Activated CD8-positive, alpha-beta memory T cell treated with anti-CD3 and anti-CD28 coated beads for 4 hours (primary cell): ENCODE measurements around the gene HOXB3.

Experiments used
- DNase-seq, 2 donors: peaks; one replicate each; pipeline ENCODE4 v3.0.0-alpha.2; 2020; ENCODE audit warnings: low read depth in 2 of 2

Gene HOXB3

DNA sequence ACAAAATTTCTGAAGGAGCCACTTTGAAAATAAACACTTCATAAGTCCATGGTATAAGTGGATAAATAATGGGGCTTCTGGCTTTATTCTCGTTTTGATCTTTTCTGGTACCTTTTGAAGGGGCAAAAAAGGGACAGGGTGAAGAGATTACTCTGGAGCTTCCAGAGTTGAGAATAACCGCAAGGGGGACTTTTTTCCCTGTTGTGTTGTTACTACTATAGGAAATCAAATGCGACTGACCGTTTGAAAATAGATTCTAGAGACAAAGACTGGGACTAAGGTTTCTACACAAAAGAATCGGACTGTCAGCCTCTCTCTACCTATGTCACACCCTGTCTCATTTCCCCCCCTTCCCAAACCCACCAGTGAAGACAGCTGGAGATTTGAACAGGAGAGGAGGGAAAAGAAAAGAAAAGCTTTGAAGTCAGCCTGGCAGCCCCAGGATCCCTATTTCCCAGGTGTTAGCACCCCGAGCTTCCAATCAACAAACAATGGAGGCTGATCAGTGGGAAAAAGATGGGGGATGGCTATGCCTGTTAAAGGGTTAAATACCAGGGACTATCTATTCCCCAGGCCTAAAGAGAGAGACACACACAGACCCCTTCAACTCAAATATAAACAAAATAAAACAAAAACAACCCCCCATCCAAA, 20.2 kb downstream of the HOXB3 start:
- DNase-seq = no peak

DNA sequence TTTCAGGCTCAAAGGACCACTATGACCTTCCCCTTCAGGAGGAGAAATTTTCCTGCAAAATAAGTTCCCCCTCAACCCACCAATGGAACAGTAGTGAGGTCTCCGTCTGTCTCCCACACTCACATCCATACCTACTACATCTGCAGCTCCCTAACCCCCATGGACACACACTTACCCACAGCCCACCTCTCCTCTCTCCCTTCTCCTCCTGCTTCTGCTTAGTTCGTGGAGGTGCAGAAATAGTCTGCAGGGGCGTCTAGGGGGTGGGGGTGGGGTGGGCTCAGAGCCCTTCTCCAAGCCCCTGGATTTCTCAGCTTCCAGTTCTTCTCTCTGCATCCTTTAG, 20.8 kb downstream of the HOXB3 start:
- no peak for DNase-seq

DNA sequence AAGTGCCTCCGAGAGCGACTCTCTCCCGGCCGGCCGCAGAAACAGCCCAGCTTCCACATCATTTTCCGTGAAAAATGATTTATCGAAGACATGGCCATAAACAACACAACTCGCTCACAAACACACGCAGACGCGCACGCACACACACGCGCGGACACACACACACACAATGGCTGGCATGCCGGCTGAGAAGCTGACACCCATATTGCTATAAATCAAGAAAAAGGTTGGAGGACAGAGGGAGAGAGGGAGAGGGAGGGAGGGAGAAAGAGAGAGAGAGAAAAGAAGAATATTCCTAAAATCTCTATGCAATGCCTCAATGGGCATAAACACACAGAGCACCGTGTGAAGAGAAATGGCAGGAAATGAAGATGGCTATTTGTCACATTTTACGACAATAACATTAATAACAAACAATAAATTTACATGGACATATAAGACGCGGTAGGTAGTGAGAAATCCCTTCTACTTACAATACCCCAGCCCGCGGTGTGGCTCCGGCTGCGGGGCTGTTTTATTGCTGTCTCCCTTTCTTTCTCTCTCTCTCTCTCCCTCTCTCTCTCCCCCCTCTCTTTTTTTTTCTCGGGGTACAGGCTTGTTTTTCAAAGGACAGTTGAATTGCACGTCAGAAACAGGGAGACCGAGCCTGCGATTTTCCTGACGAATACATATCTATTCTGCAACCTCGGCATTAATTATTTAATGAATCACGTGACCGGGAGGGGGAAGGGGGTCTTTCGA, 21.4 kb downstream of the HOXB3 start:
- DNase-seq = no peak

DNA sequence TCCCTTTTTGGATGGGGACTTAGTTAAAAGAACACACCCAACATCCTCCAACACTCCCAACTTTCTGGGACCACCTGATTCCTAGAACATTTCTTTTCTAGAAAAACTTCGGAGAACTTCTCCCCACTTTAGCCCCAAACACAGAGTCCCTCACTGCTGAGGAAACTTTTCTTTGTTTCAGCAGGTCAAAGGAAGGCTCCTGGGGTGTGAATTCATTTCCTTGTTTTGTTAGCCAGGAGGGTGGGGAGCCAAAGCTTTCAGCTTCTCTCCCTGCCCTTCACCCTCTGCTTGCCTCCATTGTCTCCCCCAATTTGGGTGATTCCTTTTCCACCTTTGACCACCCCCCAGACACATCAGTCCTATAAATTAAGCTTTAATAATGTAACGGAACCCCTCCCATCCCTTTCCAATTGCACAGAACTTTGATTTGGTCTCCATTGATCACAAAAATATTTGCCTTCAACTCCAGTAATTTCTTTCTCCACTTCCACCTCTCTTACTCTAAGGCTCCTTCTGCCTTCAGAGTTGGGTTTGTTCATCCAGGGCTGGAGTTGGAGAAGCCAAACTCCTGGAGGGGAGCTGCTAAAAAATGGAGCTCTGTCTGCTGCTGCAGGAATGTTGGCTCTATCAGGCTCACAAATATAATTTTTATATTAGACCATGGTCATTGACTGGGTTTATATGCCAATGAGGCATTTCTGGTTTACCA, 22.2 kb downstream of the HOXB3 start:
- no peak for DNase-seq

DNA sequence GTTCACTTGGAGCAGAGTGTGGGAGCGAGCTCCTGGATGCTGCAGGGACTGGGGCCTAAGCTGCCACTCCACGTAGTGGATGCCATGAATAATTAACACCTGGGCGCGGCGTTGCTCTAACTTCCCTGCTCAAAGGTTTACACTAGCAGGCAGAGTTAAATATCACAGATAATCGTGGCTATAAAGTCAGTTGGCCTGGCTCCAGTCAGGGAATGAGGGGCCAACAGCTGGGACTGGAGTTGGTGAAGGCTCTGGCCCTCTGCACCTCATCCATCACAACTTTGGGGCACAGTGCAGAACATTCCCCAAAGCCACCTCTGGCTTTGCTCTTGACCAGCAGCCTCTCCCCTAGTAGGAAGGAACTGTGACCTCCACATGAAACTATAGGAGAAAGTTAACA, 22.8 kb downstream of the HOXB3 start:
- DNase-seq = no peak

DNA sequence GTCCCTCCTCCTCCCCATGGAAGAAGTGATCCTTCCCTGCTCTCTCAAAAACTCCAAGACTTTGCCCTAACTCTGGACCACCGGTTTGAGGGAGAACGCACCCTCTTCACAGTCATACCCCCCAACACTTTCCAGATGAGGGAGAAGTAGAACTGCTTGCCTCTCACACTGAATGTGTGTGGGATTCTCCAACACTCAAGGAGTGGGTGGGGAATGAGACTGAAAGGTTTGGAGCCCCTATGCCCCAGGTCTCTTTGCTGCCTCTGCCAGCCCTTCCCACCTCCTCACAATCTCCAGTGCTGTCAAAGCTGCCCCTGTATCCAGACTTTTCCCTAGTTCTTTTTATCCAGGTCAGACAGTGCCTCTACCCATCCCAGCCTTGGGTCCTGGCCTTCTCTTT, 23.3 kb downstream of the HOXB3 start:
- no peak for DNase-seq

DNA sequence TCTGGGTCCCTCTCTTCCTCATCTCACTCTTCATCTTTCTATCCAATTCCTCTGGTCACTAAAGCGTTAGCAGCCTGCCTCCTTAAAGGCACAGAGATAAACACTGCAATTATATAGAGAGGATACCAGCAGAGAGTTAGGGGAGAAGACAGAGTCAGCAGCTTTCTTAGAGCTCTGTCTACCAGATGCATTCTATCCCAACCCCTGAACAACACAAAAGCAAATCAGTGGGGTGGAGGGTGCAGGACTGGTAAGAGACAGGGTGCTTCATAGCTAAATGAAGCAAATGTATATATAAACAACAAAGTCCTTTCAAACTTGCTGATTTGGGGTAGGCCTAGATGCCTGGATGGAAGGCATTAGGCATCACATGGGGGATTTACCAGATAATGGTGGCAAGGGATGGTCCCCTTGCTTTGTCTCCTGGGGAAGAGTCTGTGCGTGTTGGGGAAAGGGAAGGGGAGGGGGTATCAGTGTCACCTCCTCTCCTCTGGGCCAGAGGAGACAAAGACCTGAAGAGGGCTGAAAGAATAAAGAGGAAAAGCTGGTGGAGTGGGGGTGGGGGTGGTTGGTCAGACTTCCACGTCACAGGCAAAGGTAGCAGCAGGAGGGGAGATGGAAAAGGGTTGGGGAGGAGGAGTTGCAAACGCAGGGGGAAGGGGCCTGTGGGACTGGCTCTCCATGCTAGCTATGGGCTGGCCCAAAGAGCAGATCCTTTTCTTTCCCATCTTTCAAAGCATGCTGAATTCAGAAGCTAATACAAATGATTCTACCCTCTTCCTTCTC, 23.9 kb downstream of the HOXB3 start:
- no peak for DNase-seq

DNA sequence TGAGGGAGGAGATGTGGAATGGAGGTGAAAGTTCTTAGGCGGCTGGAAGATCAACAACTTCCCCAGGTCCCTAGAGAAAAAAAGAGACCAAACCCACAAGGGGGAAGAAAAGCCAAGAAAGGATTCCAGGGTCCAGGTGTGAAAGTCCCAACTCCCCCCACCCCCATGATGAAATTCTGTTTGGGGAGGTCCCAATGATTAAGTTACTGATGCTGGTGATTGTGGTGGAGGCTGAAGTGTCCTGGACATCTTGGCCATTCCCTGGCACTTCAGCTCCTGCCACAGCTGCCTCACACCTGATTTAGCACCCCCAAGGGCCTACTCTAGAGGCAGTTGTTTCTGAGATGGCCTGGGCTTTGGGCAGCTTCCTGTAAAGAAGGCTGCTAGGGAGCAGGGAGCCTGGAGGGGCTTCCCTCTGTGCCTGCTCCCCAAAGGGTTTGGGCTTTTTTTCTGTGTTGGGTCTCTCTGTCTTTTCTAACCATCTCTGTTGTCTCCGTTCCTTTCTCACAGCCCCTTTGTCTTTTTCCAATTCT, 25.0 kb downstream of the HOXB3 start:
- DNase-seq = no peak

DNA sequence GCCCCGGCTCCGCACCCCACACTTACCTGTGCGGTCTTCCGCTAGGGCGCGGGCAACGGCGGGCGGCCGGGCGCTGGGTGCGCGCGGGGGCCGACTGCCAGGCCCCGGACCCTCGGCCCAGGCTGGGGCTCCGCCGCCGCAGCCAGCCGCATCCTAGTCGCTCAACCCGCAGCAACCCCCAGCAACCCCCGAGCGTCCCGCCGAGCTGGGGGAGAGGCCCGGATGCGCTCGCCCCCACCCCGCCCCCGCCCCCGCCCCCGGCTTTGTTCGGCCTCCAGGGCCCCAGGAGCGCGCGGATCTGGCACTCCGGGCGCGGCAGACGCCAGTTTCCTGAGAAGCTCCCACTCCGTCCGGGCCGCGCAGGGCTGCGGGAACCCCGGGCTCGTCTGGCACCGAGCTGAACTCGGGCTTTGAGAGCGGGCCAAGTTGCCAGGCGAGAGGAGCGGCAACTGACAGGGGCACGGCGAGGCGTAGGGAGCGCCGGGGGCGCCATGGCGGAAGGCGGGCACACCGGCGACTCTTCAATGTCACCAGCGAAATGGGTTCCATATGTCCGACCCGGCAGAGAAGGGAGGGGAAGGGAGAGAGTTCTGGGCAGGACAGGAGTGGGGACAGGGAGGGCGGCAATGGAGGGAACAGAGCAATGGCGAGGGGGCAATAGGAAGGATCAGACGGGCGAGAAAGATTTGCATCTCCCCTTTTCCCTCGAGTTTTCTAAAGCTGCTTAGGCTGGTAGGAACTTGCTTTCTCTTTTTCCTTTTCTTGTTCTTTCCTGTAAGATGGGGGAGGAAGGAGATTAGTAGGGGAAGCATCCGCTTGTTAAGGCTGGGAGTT, 25.6 kb downstream of the HOXB3 start:
- DNase-seq = no peak

DNA sequence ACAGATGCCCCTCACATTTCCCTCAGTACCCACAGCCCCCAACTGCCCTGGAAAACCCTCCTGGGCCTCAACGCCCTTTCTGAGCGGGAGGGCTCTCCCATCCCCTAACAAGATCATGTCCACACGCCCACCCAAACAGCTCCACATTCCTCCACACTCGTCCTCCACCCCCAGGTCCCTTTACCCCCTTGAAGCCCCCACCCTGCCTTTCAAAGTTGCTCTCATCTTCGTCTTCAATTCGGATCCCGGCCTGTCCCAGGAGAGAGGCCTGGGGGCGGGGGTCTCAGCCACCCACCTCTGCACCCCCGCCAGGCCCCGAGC, 26.2 kb downstream of the HOXB3 start:
- no peak for DNase-seq

DNA sequence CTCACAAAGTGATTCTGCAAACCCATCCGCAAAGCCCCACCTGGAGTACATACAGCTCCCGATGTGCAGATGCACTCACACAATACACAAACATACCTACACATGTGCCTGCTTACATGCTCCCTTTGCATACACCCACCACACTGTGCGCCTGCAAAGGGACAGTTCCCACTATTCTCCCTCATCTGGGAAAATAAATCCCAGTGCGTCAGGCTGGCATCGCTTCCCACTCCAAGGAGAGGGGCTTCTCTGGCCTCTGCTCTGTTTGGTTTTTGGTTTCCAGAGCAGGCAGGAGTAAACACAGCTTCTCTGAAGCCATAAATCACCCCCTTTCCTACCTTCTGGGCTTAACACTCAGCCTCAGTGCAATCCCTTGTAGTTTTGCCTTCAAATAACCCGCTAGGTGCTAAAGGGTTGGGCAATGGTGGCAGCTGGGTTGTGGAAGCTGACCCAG, 26.6 kb downstream of the HOXB3 start:
- no peak for DNase-seq

DNA sequence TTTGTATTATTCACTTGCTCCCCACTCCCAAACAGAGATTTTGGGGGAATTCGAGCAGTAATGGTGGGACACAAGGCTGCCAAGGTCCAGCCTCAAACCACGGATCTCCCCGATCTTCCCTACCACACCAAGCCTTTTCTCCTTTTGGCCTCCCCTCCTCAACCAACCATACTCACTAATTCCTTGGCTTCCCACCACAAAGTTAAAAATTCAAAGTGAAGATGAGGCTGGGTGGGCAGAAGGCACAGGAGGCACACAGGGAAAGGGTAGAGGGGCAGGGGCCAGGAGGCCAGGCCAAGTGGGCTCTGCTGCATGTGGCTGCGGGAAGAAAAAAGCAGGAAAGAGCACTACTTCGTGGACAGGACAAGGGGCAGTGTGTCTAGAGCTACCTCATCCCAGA, 27.1 kb downstream of the HOXB3 start:
- DNase-seq = no peak

DNA sequence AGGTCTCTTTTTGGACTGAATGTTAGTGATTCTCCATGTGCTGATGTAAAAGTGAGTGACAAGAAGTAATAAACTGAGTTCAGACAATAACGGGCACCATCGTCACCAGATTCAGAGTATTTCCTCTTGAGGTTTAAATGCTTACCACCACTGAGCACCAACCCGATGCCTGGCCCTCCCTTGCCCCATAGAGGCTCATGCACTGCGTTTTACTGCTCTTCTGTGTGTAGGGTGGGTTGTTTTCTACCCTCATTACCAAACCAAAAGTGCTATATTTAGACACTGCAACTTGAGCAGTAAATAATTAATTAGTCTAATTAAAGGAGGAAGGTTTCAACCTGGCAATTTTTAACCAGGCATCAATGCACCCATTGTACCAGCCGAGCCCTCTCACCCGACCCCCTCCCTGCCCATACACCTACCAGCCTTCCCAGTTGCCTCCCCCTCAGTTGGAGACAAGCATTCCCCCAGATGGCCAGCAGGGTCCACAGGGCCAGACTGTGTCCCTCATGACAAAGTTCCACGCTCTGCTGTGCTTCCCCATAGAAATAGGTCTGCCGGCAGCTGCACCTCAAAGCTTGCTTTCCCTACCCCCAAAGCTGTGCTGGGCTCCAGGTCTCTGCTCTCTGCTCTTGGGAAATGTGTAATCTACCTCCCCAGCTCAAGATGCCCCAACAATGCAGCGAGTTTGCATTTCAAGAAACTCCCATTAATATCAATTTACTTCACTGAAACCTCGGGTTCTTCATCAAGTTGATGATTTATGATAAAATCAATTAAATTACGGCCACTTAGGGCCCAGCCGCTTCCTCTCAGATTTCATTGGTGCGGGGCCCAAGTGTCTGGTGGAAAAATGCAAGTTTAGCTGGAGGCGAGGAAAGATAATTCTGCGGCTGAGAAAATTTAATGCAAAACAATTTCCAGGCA, 27.9 kb downstream of the HOXB3 start:
- no peak for DNase-seq

DNA sequence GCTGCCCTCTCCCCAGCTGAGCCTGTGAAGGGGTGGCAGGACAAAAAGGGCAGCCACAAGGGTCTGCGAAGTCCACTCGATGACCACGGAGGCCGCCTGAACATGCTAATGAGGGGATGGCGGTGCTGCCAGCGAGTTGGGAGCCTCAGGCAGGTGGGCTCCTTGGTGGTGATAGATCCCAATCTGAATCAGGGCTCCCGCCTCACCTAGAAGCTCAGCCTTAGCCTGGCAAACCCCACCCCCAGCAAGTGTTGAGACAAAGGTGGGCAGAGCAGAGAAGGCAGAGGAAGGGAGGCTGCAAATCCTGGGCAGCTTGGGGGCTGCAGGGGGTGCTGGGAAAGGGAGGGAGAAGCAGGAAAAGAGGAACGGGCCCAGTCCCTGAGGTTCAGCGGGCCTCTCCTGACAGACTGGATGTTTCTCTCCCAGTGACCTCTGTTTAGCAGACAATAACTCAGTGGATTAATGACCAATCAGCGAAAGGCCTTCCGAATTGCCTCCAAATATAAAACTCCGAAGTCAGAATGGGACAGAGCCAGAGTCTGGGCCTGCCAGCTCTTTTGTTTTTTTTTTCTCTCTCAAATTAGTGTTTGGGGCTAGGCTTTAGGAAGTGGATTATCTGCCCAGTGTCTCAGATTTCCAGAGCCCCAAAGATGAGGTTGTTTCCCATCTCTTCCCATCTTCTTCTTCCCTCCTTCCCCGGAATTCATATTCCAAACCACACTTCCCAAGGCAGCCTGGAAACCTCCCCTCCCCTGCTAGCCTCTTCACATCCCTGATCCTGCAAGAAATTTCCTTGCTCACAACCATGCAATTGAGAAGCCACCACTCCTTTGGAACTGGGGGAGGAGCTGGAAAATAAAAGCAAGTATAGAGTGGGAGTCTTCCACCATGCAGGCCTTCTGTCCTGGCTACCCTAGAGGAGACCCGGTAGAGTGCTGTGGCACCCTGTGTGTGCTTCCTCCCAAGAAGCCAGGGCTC, 29.9 kb downstream of the HOXB3 start:
- no peak for DNase-seq

DNA sequence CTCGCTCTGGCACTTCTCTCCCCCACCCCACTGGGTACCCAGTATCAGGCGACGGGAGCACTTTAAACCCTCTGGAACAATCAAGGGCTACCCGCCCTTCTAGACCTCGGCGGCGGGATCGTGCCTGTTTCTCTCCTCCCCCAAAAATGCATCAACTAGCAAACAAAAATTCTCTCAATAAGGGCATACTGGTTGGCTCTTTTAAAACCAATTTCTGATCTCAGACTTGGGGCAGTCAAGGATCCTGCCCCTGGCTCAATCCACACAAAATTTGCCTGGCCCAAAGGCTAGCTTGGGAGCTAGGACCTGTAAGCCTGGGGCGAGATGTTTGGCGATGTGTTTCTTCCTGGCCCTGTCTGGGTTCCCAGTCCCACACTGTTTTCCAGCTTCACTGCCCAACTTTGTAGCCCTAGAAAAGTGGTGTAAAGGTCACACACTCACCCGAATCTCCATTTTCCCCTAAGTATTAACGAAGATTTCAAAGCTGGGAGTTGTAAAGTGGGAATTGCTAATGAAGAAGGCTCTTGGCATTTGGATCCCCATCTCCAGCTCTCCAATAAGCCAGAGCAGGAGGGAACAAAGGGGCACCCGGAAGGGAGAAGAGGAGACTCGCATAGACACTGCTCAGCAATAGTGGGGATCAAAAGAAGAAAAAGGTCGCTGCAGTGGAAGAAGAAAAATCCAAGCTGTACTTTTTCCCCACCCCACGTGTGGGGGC, 30.8 kb downstream of the HOXB3 start:
- no peak for DNase-seq

DNA sequence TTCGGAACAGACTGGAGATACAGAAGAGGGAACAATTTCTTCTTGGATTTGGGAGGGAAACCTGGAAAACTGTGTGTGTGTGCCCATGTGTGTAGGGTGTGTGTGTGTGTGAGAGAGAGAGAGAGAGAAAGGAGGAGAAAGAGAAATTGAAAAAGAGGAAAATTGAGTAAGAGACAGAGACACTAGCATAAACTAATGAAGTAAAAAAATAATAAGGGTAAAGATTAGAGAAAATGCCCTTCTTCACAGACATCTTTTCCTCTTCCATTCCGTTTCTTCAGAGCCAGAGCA, 31.3 kb downstream of the HOXB3 start:
- DNase-seq = no peak

DNA sequence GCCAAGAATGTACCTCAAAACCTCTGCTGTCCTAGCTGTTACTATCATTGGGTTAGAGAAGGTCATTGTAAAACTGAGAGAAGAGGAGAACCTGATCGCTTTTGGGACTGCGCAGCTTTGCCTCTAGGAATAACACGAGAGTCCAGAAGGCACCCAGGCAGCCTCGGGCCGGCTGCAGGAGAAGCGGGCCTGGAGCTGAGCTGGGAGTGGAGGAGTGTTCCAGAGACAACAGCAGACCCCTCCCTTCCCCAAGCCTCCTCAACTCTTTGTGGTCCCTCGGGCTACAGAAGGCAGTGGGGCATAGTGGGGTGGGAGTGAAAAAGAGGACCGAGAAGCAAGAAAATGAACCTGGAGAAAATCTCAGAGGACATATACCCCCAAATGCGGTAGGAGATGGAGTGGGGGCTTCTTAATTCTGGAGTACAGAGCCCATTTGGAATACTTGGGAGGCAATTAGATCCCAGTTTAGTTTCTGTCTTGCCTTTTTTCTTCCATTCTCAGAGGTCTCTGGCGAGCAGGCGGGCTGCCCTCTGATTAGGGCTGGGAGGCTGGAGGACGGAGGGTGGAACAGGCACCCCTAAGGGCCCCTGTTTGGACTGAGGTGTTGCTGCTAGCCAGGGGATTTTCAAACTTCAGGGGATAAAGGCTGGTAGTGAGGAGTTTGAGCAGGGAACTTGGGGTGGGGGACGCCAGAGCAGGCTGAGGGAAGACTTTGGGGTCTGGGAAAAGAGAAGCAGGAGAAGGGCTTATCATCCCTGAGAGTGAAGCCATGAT, 31.8 kb downstream of the HOXB3 start:
- DNase-seq = no peak
